ENCODE results near the gene P2RY8.

Gene P2RY8

GRCh38 chrX:1444561-1445500 is 92.2 kb downstream of the P2RY8 start:
- POLR2A ChIA-PET: no interaction called here
- no peak for TF ChIP-seq CTCF (IDR thresholded peaks at IDR 0.05; ENCODE audit: insufficient read depth, low read length, missing control alignments)
- no peak overlapping the region for H3K4me3 ChIP-seq (ENCODE audit: low read depth, low read length)
- CTCF ChIA-PET: no interaction called here
- no peak for DNase-seq (ENCODE audit: low read depth, low spot score)

- TF ChIP-seq CTCF (IDR thresholded peaks at IDR 0.05; ENCODE audit: insufficient read depth, low read length, missing control alignments): no peak
- no peak overlapping the region for H3K4me3 ChIP-seq (ENCODE audit: low read depth, low read length)
- DNase-seq (ENCODE audit: low read depth, low spot score): no peak
- ChIA-PET CTCF (no interaction called here), POLR2A (no interaction called here)
Observed at GRCh38 chrX:1443496-1444075, 93.4 kb downstream of the P2RY8 start.

- no peak overlapping the region for H3K4me3 ChIP-seq (ENCODE audit: low read depth, low read length)
- DNase-seq (ENCODE audit: low read depth, low spot score): no peak
- CTCF ChIA-PET: no interaction called here
- TF ChIP-seq CTCF (IDR thresholded peaks at IDR 0.05; ENCODE audit: insufficient read depth, low read length, missing control alignments): no peak
- POLR2A ChIA-PET: no interaction called here
Observed at GRCh38 chrX:1442724-1443367, 94.1 kb downstream of the P2RY8 start.

GRCh38 chrX:1442016-1442665 is 94.8 kb downstream of the P2RY8 start:
- no peak for DNase-seq (ENCODE audit: low read depth, low spot score)
- no peak overlapping the region for H3K4me3 ChIP-seq (ENCODE audit: low read depth, low read length)
- no peak for TF ChIP-seq CTCF (IDR thresholded peaks at IDR 0.05; ENCODE audit: insufficient read depth, low read length, missing control alignments)
- ChIA-PET POLR2A (no interaction called here), CTCF (no interaction called here)

- no peak overlapping the region for H3K4me3 ChIP-seq (ENCODE audit: low read depth, low read length)
- POLR2A ChIA-PET: no interaction called here
- no peak for DNase-seq (ENCODE audit: low read depth, low spot score)
- no peak for TF ChIP-seq CTCF (IDR thresholded peaks at IDR 0.05; ENCODE audit: insufficient read depth, low read length, missing control alignments)
- CTCF ChIA-PET: no interaction called here
Observed at GRCh38 chrX:1440506-1440905, 96.5 kb downstream of the P2RY8 start.
